ENCODE data around the gene SARDH. TPM values are rescaled to one million over a fixed set of nuclear protein-coding genes. Genes with fewer than 3 reads are reported as not detected.
A peak's percentile ranks its signal among the peaks of the same experiment; 100 is the strongest.

SARDH gene
- total RNA-seq, 3 donors from 2014 or later = 0.16 to 2.0 (median 1.0) TPM

GRCh38 chr9:133708246-133709014 lies 29.7 kb downstream of the SARDH start:
- Histone ChIP-seq H3K27me3 (peaks cover 0 to 3% of the 10 kb centered on the region in 2 donors), H3K27ac (peak overlapping the region in 1 of 2 donors; percentile 76), H3K4me3 (no peak overlapping the region), H3K9me3 (no peaks in the 10 kb centered on the region), H3K36me3 (no peaks in the 10 kb centered on the region), H3K4me1 (peaks cover 0 to 8% of the 10 kb centered on the region in 2 donors)
- DNase-seq (ENCODE audit: low spot score in 2 of 2) = no peak
- intact Hi-C loops (cut with DNase I; ENCODE audit: low total_unique reads) = no loop called here
- TF ChIP-seq POLR2AphosphoS5 (IDR thresholded peaks at IDR 0.05) = no peak
- TF ChIP-seq CTCF (IDR thresholded peaks at IDR 0.05) = no peak

- peak overlapping the region in 1 of 2 donors; percentile 76 for H3K27ac ChIP-seq
- H3K4me3 ChIP-seq = no peak overlapping the region
- H3K27me3 ChIP-seq = peaks cover 0 to 9% of the 10 kb centered on the region in 2 donors
- intact Hi-C loops (cut with DNase I; ENCODE audit: low total_unique reads) = no loop called here
- peaks cover 0 to 8% of the 10 kb centered on the region in 2 donors for H3K4me1 ChIP-seq
- DNase-seq (ENCODE audit: low spot score in 2 of 2) = no peak
- no peaks in the 10 kb centered on the region for H3K9me3 ChIP-seq
- no peak for TF ChIP-seq POLR2A (IDR thresholded peaks at IDR 0.05)
- H3K36me3 ChIP-seq = no peaks in the 10 kb centered on the region
Measured at GRCh38 chr9:133707763-133708245, 30.3 kb downstream of the SARDH start.

GRCh38 chr9:133707065-133707762 lies 30.9 kb downstream of the SARDH start:
- peak overlapping the region; percentile 41 to 76 for H3K27ac ChIP-seq
- TF ChIP-seq POLR2AphosphoS5 (IDR thresholded peaks at IDR 0.05) (no peak), CTCF (IDR thresholded peaks at IDR 0.05) (no peak), POLR2A (IDR thresholded peaks at IDR 0.05) (no peak)
- intact Hi-C loops (cut with DNase I; ENCODE audit: low total_unique reads) = no loop called here

GRCh38 chr9:133706307-133707050 lies 31.7 kb downstream of the SARDH start:
- no peak for TF ChIP-seq POLR2AphosphoS5 (IDR thresholded peaks at IDR 0.05)
- no peak for TF ChIP-seq POLR2A (IDR thresholded peaks at IDR 0.05)
- TF ChIP-seq CTCF (IDR thresholded peaks at IDR 0.05) = no peak
- no peak for DNase-seq (ENCODE audit: low spot score in 2 of 2)
- intact Hi-C loops (cut with DNase I; ENCODE audit: low total_unique reads) = no loop called here

More at GRCh38 chr9:133707065-133707762, 30.9 kb downstream of the SARDH start:
- peak in 1 of 2 donors; percentile 43 for DNase-seq (ENCODE audit: low spot score in 2 of 2)
- Histone ChIP-seq H3K36me3 (no peaks in the 10 kb centered on the region), H3K9me3 (no peaks in the 10 kb centered on the region), H3K27me3 (peaks cover 0 to 15% of the 10 kb centered on the region in 2 donors), H3K4me1 (peaks cover 0 to 8% of the 10 kb centered on the region in 2 donors), H3K4me3 (no peak overlapping the region)

GRCh38 chr9:133705576-133705975 lies 32.6 kb downstream of the SARDH start:
- Histone ChIP-seq H3K27ac (no peak overlapping the region), H3K27me3 (peaks cover 0 to 21% of the 10 kb centered on the region in 2 donors), H3K9me3 (no peaks in the 10 kb centered on the region), H3K36me3 (no peaks in the 10 kb centered on the region), H3K4me3 (no peak overlapping the region), H3K4me1 (peaks cover 0 to 8% of the 10 kb centered on the region in 2 donors)
- no peak for DNase-seq (ENCODE audit: low spot score in 2 of 2)
- TF ChIP-seq POLR2AphosphoS5 (IDR thresholded peaks at IDR 0.05) = no peak
- no peak for TF ChIP-seq CTCF (IDR thresholded peaks at IDR 0.05)
- TF ChIP-seq POLR2A (IDR thresholded peaks at IDR 0.05) = no peak
- intact Hi-C loops (cut with DNase I; ENCODE audit: low total_unique reads) = no loop called here

More at GRCh38 chr9:133706307-133707050, 31.7 kb downstream of the SARDH start:
- H3K36me3 ChIP-seq = no peaks in the 10 kb centered on the region
- peaks cover 0 to 8% of the 10 kb centered on the region in 2 donors for H3K4me1 ChIP-seq
- H3K9me3 ChIP-seq = no peaks in the 10 kb centered on the region
- H3K4me3 ChIP-seq = no peak overlapping the region
- H3K27me3 ChIP-seq = peaks cover 0 to 21% of the 10 kb centered on the region in 2 donors
- H3K27ac ChIP-seq = peak overlapping the region in 1 of 2 donors; percentile 76

All from breast epithelium (tissue), 4 donors.